IPS-18c (cell line): Measurements from ENCODE around the gene TRH.
"Not testable (repeated sequence)": the region's sequence is repeated elsewhere in the genome, so short reads cannot be mapped to it uniquely, and the experiment has no call there.

Experiments
- H3K4me3 ChIP-seq: 2 replicates; pipeline ENCODE4 v1.7.0; 2013; ENCODE audit warnings: low read depth, mild to moderate bottlenecking, low read length, moderate library complexity; ENCODE audit not compliant: insufficient read depth
- H3K9me3 ChIP-seq: one replicate; pipeline ENCODE4 v1.6.1; 2013; ENCODE audit warnings: mild to moderate bottlenecking, low read length, moderate library complexity; ENCODE audit not compliant: control insufficient read depth, insufficient read depth

Gene TRH

GRCh38 chr3:129985113-129985512 lies 10.6 kb downstream of the TRH start:
- Histone ChIP-seq H3K4me3 (no peak overlapping the region), H3K9me3 (no peaks in the 10 kb centered on the region)

- H3K4me3 ChIP-seq, result no peak overlapping the region
Measured at GRCh38 chr3:129988429-129988828, 13.9 kb downstream of the TRH start.

GRCh38 chr3:129989414-129989813 lies 14.9 kb downstream of the TRH start:
- no peaks in the 10 kb centered on the region for H3K9me3 ChIP-seq
- H3K4me3 ChIP-seq, result no peak overlapping the region

More at GRCh38 chr3:129988429-129988828, 13.9 kb downstream of the TRH start:
- H3K9me3 ChIP-seq, result no peaks in the 10 kb centered on the region

- H3K4me3 ChIP-seq, result no peak overlapping the region
- no peaks in the 10 kb centered on the region for H3K9me3 ChIP-seq
Measured at GRCh38 chr3:129992781-129993180, 18.3 kb downstream of the TRH start.

- H3K4me3 ChIP-seq, result no peak overlapping the region
- no peaks in the 10 kb centered on the region for H3K9me3 ChIP-seq
Measured at GRCh38 chr3:129994883-129995559, 20.5 kb downstream of the TRH start.

GRCh38 chr3:129996073-129996472 lies 21.6 kb downstream of the TRH start:
- H3K9me3 ChIP-seq, result no peaks in the 10 kb centered on the region

GRCh38 chr3:129999176-129999575 lies 24.7 kb downstream of the TRH start:
- not testable (repeated sequence) for H3K9me3 ChIP-seq, H3K4me3 ChIP-seq

More at GRCh38 chr3:129996073-129996472, 21.6 kb downstream of the TRH start:
- no peak overlapping the region for H3K4me3 ChIP-seq

DNA sequence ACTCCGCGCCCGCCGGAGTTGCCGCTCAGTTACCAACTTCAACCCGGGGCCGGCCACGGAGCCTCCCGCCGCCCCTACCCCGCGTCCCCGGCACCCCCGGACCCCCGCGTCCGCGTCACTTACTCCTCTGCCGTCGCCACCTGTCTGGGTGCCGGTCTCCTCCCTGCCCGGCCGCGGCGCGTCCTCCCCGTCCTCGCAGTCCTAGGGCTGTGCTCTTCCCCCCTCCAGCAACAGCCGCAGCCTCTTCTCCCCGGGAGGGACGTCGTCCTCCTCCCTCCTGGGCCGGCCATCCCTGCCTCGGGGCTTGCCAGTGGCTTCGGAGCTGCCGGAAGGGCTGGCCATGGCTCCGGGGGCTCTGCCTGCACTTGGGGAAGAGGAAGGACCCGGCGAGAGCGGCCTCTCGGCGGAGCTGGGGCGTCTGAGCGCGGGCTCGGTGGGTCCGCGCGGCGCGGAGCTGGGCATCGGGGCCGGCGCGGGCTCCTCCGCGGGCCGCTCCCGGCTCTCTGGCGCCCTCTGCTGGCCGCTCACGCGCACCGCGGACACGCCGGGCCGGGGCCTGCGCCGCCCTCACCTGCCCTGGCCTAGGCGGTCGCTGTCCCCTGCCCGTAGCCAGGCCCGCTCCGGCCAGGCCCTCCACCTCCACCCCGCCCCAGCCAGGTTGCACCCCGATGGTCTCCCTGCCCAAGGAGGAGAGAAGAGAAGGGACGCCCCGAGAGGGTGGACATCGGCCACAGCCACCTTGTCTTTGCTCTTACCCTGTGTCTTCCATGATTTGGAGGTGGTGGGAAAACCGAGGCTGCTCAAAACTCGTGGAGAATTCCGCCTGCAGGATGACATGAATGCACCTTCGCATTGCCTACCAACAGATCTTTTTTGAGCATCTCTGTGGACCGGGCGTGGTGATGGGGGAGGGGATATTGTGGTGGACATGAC lies 28.4 kb downstream of the TRH start:
- peak overlapping the region; percentile 40; the same call in 1 of the 2 replicates for H3K4me3 ChIP-seq
- not testable (repeated sequence) for H3K9me3 ChIP-seq

- H3K4me3 ChIP-seq, result no peak overlapping the region
- no peaks in the 10 kb centered on the region for H3K9me3 ChIP-seq
Measured at GRCh38 chr3:130010556-130010955, 36.0 kb downstream of the TRH start.

- not testable (repeated sequence) for H3K9me3 ChIP-seq, H3K4me3 ChIP-seq
Measured at GRCh38 chr3:130012108-130012507, 37.6 kb downstream of the TRH start.

DNA sequence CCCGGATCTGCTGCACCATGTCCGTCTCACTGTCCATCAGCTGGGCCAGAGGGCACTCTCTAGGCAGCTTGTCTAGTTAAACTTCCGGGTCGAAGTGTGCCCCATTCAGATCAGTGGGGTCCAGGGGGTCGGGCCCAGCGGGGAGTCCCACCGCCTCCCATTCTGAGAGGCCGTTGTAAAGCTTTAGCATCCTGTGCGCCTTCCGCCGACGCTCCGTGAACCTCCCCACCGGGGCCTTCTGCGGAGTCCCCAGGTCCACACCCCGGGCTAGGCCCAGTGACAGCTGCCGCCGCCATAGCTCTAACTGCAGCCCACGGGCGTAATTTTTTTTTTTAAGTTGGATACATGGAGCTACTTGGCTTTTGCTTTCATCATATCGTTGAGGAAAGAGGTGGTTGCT lies 38.7 kb downstream of the TRH start:
- not testable (repeated sequence) for H3K9me3 ChIP-seq, H3K4me3 ChIP-seq

GRCh38 chr3:130014526-130014925 lies 40.0 kb downstream of the TRH start:
- H3K9me3 ChIP-seq, result no peaks in the 10 kb centered on the region
- H3K4me3 ChIP-seq, result no peak overlapping the region

DNA sequence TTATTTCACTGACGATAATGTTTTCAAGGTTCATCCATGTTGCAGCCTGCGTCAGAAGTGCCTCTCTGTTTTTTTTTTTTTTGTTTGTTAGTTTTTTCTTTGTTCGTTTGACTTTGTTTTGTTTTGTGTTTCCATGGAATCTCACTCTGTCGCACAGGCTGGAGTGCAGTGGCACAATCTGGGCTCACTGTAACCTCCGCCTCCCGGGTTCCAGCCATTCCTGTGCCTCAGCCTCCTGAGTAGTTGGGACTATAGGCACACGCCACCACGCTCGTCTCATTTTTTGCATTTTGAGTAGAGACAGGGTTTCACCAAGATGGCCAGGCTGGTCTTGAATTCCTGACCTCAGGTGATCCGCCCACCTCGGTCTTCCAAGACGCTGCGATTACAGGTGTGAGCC lies 43.1 kb downstream of the TRH start:
- not testable (repeated sequence) for H3K4me3 ChIP-seq, H3K9me3 ChIP-seq

- not testable (repeated sequence) for H3K4me3 ChIP-seq, H3K9me3 ChIP-seq
Measured at GRCh38 chr3:130026146-130026829, 51.8 kb downstream of the TRH start.

DNA sequence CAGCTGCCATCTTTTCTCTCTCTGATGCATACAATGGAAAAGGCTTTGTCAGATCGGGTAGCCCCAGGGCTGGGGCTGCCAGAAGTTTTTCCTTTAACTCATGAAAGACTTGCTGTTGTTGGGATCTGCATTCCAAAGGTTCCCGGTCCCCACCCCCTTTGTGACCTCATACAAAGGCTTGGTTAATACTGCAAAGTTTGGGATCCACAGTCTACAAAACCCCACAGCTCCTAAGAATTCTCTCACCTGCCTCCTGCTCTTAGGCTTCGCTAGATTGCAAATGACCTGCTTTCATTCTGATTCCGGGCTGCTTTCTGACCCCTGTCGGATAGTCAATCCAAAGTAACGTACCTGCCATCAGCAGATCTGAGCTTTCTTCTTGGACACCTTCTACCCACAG lies 52.9 kb downstream of the TRH start:
- H3K9me3 ChIP-seq, H3K4me3 ChIP-seq: not testable (repeated sequence)
